Stimulated activated CD4-positive, alpha-beta T cell treated with anti-CD3 and anti-CD28 coated beads, Interleukin-15, amount 100 ng/mL, for 24 hours (primary cell): ENCODE data around the gene SH3GL1.

Experiments
- DNase-seq: peaks from one replicate; pipeline ENCODE4 v3.0.0-alpha.2; 2020

SH3GL1 gene

GRCh38 chr19:4400135-4400936, at the start of gene SH3GL1:
SH3GL1 (minus strand) TSS chr19:4400547; CDS start chr19:4400368, 179 bp downstream.
- DNase-seq: peak; percentile 94

GRCh38 chr19:4449639-4450028, 49.3 kb upstream of the SH3GL1 start:
- no peak for DNase-seq

GRCh38 chr19:4449022-4449638, 48.8 kb upstream of the SH3GL1 start:
- DNase-seq: no peak

GRCh38 chr19:4448147-4448985, 48.0 kb upstream of the SH3GL1 start:
- no peak for DNase-seq

GRCh38 chr19:4447327-4448146, 47.2 kb upstream of the SH3GL1 start:
- no peak for DNase-seq

- DNase-seq: no peak
These were observed 46.4 kb upstream of the SH3GL1 start for GRCh38 chr19:4446704-4447200.

- no peak for DNase-seq
These were observed 45.8 kb upstream of the SH3GL1 start for GRCh38 chr19:4445963-4446703.

- DNase-seq: no peak
These were observed 44.7 kb upstream of the SH3GL1 start for GRCh38 chr19:4444765-4445741.

GRCh38 chr19:4443966-4444764, 43.8 kb upstream of the SH3GL1 start:
- DNase-seq: no peak

- no peak for DNase-seq
These were observed 42.8 kb upstream of the SH3GL1 start for GRCh38 chr19:4443188-4443587.

GRCh38 chr19:4442819-4443146, 42.4 kb upstream of the SH3GL1 start:
- no peak for DNase-seq

GRCh38 chr19:4441994-4442818, 41.9 kb upstream of the SH3GL1 start:
- no peak for DNase-seq

- no peak for DNase-seq
These were observed 38.9 kb upstream of the SH3GL1 start for GRCh38 chr19:4439243-4439642.

- no peak for DNase-seq
These were observed 36.8 kb upstream of the SH3GL1 start for GRCh38 chr19:4437103-4437502.

GRCh38 chr19:4436231-4436630, 35.9 kb upstream of the SH3GL1 start:
- DNase-seq: no peak

GRCh38 chr19:4434391-4434790, 34.0 kb upstream of the SH3GL1 start:
- no peak for DNase-seq

- DNase-seq: no peak
These were observed 32.7 kb upstream of the SH3GL1 start for GRCh38 chr19:4432918-4433506.
